PC-9 (cell line): ENCODE data around the gene BCL2L13. TPM values are rescaled to one million over a fixed set of nuclear protein-coding genes. Genes with fewer than 3 reads are reported as not detected.

ENCODE experiments used
- BruUV-seq: library from RNA; stranded (reverse); fragments of 400-500 nt; replicated peaks from 2 replicates; lab custom pipeline; 2021; lab: Mats Ljungman, UMichigan
- CTCF ChIA-PET: fragments of 300-600 bp; sonication (Branson Sonifier 250); formaldehyde crosslinking; loops from one replicate; lab custom pipeline; 2022; ENCODE audit warnings: antibody characterized with exemption; lab: Charles Lee
- POLR2A ChIA-PET: fragments of 300-600 bp; sonication (Branson Sonifier 250); formaldehyde crosslinking; loops from one replicate; lab custom pipeline; 2022; ENCODE audit warnings: antibody characterized with exemption; ENCODE audit not compliant: unreplicated experiment; lab: Charles Lee
- DNase-seq, 2 experiments: peaks; one replicate each; pipeline versions ENCODE4 v3.0.0 to v3.0.0-alpha.2; 2015 to 2022; ENCODE audit warnings: mixed read lengths in 1 of 2
- H2AFZ ChIP-seq: fragments of 200-600 bp; sonication (generic); 2 replicates; pipeline ENCODE4 v1.8.1; 2017; ENCODE audit warnings: antibody characterized with exemption
- H3F3A ChIP-seq: fragments of 200-600 bp; sonication (generic); 2 replicates; pipeline ENCODE4 v1.8.1; 2017; ENCODE audit warnings: antibody characterized with exemption, mild to moderate bottlenecking, low read depth; ENCODE audit not compliant: insufficient read depth
- H3K27ac ChIP-seq: fragments of 200-600 bp; sonication (generic); 2 replicates; pipeline ENCODE4 v1.6.1; 2016; ENCODE audit warnings: mixed run types
- H3K27me3 ChIP-seq: fragments of 200-600 bp; sonication (generic); 2 replicates; pipeline ENCODE4 v1.6.1; 2016; ENCODE audit warnings: low read depth, mixed run types; ENCODE audit not compliant: insufficient read depth
- H3K36me3 ChIP-seq: fragments of 200-600 bp; sonication (generic); 2 replicates; pipeline ENCODE4 v1.6.1; 2016; ENCODE audit warnings: low read depth, mixed run types
- H3K4me1 ChIP-seq: fragments of 200-600 bp; sonication (generic); replicated peaks from 2 replicates; pipeline ENCODE4 v1.6.1; 2016; ENCODE audit warnings: mixed run types; ENCODE audit not compliant: insufficient read depth
- H3K4me2 ChIP-seq: fragments of 200-600 bp; sonication (generic); 2 replicates; pipeline ENCODE4 v1.6.1; 2017; ENCODE audit warnings: mixed run types
- H3K4me3 ChIP-seq: fragments of 200-600 bp; sonication (generic); 2 replicates; pipeline ENCODE4 v1.6.1; 2016; ENCODE audit warnings: mixed run types
- H3K79me2 ChIP-seq: fragments of 200-600 bp; sonication (generic); 2 replicates; pipeline ENCODE4 v1.6.1; 2017; ENCODE audit warnings: low read depth, mixed run types
- H3K9me2 ChIP-seq: fragments of 200-600 bp; sonication (generic); 2 replicates; pipeline ENCODE4 v1.8.1; 2017; ENCODE audit warnings: mild to moderate bottlenecking; ENCODE audit not compliant: insufficient read depth
- H3K9me3 ChIP-seq: fragments of 200-600 bp; sonication (generic); 2 replicates; pipeline ENCODE4 v1.8.1; 2016; ENCODE audit warnings: low read depth; ENCODE audit not compliant: insufficient read depth
- H4K20me1 ChIP-seq: fragments of 200-600 bp; sonication (generic); 2 replicates; pipeline ENCODE4 v1.8.1; 2017; ENCODE audit not compliant: insufficient read depth
- EZH2 ChIP-seq: fragments of 200-600 bp; sonication (generic); IDR thresholded peaks from 2 replicates; pipeline ENCODE4 v1.8.0; 2017; ENCODE audit warnings: antibody characterized with exemption, low read depth
- intact Hi-C: fragments of 100-400 bp; cut with micrococcal nuclease; formaldehyde crosslinking; loops from one replicate; pipeline ENCODE4 v1.10.0; 2022; ENCODE audit not compliant: unreplicated experiment
- total RNA-seq: library from RNA; stranded (reverse); gene quantifications from 2 replicates; pipeline ENCODE4 v1.2.3, GENCODE V29; 2021
- TF ChIP-seq, protein P1 (sequence below): fragments of 200-600 bp; sonication (generic); conservative IDR thresholded peaks from 2 replicates; pipeline ENCODE4 v1.6.1; 2017; ENCODE audit warnings: mixed run types, antibody characterized with exemption, mild to moderate bottlenecking, moderate library complexity

The BCL2L13 gene
- total RNA-seq, 1 experiment from 2014 or later = 43.1 TPM

DNA sequence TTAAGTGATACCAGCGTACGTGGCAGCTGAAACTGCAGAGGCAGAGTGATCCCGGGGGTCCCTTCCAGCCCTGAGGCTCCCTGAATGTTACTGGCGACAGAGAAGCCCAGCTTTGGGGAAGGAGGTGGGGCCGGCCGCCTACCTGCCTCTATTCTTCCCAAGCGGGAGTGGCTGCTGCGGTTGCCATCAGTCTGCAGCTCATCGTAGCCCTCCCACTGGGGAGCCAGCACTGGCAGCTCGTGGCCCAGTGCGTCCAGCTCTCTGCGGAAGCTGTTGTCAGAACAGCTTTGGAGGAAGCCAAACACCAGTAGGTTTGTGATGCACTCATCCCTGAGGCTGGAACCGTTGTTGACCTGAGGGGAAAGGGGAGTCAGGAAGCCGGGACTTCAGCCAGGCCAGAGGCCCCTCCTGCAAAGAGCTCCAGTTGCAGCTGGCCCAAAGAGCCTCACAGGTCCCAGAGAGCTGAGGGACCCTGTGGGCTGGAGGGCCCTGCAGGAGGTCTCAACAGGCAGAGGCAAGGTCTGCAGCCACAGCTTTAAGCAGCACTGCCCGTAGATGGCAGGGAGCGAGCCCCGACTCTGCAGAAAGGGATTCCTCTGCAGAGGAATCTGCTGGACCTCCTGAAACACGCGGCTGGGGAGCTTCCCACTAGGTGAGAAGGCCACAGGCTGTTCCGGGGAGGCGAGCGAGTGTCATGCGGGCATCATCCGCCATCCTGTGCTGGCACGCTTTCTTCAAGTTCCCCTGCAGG, 105.3 kb downstream of the BCL2L13 start:
- no TSS peak for BruUV-seq
- Histone ChIP-seq H3K79me2 (no peaks in the 10 kb centered on the region), H3K9me2 (no peaks in the 10 kb centered on the region), H3K27me3 (no peaks in the 10 kb centered on the region), H3K4me3 (no peak overlapping the region), H3K36me3 (no peaks in the 10 kb centered on the region), H3K4me2 (no peak overlapping the region), H3F3A (no peaks in the 10 kb centered on the region), H4K20me1 (no peaks in the 10 kb centered on the region; the same call in 1 of the 2 replicates), H3K9me3 (no peaks in the 10 kb centered on the region), H2AFZ (no peak overlapping the region), H3K27ac (no peak overlapping the region), H3K4me1 (no peaks in the 10 kb centered on the region)
- TF ChIP-seq, protein P1, sequence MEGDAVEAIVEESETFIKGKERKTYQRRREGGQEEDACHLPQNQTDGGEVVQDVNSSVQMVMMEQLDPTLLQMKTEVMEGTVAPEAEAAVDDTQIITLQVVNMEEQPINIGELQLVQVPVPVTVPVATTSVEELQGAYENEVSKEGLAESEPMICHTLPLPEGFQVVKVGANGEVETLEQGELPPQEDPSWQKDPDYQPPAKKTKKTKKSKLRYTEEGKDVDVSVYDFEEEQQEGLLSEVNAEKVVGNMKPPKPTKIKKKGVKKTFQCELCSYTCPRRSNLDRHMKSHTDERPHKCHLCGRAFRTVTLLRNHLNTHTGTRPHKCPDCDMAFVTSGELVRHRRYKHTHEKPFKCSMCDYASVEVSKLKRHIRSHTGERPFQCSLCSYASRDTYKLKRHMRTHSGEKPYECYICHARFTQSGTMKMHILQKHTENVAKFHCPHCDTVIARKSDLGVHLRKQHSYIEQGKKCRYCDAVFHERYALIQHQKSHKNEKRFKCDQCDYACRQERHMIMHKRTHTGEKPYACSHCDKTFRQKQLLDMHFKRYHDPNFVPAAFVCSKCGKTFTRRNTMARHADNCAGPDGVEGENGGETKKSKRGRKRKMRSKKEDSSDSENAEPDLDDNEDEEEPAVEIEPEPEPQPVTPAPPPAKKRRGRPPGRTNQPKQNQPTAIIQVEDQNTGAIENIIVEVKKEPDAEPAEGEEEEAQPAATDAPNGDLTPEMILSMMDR = no peak
- no peak for TF ChIP-seq EZH2
- POLR2A ChIA-PET = no interaction called here
- intact Hi-C loops = loop anchor here (2.0 to 5.0 kb wide), 2 partner anchors 43 to 333 kb away; partner anchors contain the start of gene PEX26
- CTCF ChIA-PET = interaction anchor here (1.0 kb wide), 1 partner anchor 37 kb away, joined by 3 read pairs; no protein-coding TSS in a partner anchor
- DNase-seq = no peak

DNA sequence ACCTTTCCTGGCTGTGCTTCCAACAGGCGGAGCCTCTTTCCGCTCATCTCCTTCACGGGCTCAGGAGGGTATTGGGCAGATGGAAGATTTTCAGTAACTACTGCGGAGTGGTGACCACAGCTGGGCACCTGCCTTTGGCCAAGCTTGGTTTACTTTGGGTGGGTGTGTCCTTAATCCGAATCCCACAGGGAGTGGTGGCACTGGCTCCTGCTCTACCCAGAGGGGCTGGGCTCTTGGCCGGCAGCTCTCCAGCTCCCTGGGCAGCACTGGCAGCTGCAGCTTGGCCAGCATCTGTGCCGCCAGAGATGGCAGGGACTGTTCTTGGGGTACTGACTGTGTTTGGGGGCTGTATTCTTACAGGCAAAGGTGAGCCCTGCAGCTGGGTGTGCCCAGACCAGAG, 105.9 kb downstream of the BCL2L13 start:
- Histone ChIP-seq H3K36me3 (no peaks in the 10 kb centered on the region), H3K27ac (no peak overlapping the region), H3K4me2 (no peak overlapping the region), H3F3A (no peaks in the 10 kb centered on the region), H3K4me1 (no peaks in the 10 kb centered on the region), H3K9me2 (no peaks in the 10 kb centered on the region), H3K9me3 (no peaks in the 10 kb centered on the region), H2AFZ (no peak overlapping the region), H4K20me1 (no peaks in the 10 kb centered on the region; the same call in 1 of the 2 replicates), H3K79me2 (no peaks in the 10 kb centered on the region), H3K27me3 (no peaks in the 10 kb centered on the region), H3K4me3 (no peak overlapping the region)
- DNase-seq = no peak
- no TSS peak for BruUV-seq
- intact Hi-C loops = loop anchor here (5.0 kb wide), 1 partner anchor 43 kb away; no protein-coding TSS in a partner anchor
- CTCF ChIA-PET = no interaction called here
- TF ChIP-seq EZH2 = no peak
- TF ChIP-seq, protein P1 = no peak
- POLR2A ChIA-PET = no interaction called here

DNA sequence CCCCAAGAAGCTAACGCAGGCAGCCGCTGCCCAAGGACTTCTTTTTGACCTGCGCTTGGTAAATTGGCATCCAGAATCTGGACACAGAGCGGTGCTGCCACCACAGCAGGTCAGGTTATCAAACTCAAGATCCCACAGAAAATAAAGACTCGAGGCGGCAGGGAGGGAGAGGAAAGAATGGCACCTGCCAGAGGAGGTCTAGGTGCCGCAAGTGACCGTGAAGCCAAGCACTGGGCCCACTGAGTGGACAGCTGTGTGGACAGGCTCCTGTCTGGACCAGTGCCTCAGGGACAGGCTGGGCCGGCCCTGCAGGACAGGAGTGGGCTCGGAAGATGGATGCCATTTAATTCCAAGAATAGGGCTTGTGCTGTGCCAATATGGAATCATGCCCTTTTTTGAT, 108.4 kb downstream of the BCL2L13 start:
- Histone ChIP-seq H3K4me3 (no peak overlapping the region), H3K4me1 (no peaks in the 10 kb centered on the region), H3K27me3 (no peaks in the 10 kb centered on the region), H3K27ac (no peak overlapping the region), H3K9me3 (no peaks in the 10 kb centered on the region), H2AFZ (no peak overlapping the region), H3K9me2 (no peaks in the 10 kb centered on the region), H3K4me2 (no peak overlapping the region), H3K36me3 (no peaks in the 10 kb centered on the region), H3K79me2 (no peaks in the 10 kb centered on the region), H3F3A (no peaks in the 10 kb centered on the region), H4K20me1 (no peaks in the 10 kb centered on the region)
- no TSS peak for BruUV-seq
- no peak for TF ChIP-seq EZH2
- TF ChIP-seq, protein P1 = no peak
- ChIA-PET CTCF (no interaction called here), POLR2A (interaction anchor here (0.7 kb wide), 1 partner anchor 38 kb away, joined by 10 read pairs; no protein-coding TSS in a partner anchor)
- intact Hi-C loops = no loop called here
- DNase-seq = no peak
